ENCODE measurements around the gene MCMBP.
"Not testable (repeated sequence)": the region's sequence is repeated elsewhere in the genome, so short reads cannot be mapped to it uniquely, and the experiment has no call there.

MCMBP gene

GRCh38 chr10:119827430-119827829 is 45.2 kb downstream of the MCMBP start:
- no peak for DNase-seq

- DNase-seq = no peak
Observed at GRCh38 chr10:119826771-119827170, 45.9 kb downstream of the MCMBP start.

- DNase-seq = no peak
Observed at GRCh38 chr10:119824299-119824698, 48.3 kb downstream of the MCMBP start.

- DNase-seq = no peak
Observed at GRCh38 chr10:119821182-119821581, 51.5 kb downstream of the MCMBP start.

DNA sequence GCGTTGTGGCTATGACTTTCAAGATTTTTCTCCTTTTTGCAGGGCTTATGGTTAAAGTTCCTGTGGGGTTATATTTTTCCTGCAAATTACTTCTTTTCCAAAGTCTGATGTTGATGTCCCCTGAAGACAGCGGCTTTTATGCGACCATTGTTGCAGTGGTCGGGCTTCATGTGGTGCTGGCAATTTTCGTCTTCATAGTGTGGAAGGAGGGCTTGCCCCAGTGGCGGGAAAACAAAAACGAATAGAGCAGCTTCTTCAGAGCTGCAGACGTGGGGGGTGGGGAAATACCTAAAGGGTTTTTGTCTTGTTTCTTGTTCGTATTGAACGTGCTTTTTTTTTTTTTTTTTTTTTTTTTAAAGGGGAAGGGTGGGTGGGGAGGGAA is 53.8 kb downstream of the MCMBP start:
- no peak for DNase-seq

- no peak for DNase-seq
Observed at GRCh38 chr10:119817991-119818888, 54.4 kb downstream of the MCMBP start.

DNA sequence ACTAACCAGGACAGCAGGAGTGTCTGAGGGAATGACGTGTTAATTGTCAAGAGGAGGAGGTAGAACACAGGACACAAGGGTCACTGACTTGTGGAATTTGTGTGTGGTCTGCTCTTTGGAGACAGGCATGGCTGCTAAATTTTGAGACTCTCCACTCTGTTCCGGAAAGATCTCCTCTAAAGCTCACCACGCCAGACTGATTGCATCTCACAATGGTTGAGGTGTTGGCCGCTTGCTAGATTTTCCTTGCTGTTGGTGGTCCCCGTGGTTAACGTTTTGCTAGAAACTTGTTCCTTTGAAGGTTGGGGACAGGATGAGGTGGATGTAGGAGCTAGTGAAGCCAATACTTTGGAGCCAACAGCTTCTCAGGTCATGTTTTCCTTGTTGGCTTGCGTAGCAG is 57.0 kb downstream of the MCMBP start:
- DNase-seq = no peak

GRCh38 chr10:119812684-119813083 is 60.0 kb downstream of the MCMBP start:
- DNase-seq = no peak

DNA sequence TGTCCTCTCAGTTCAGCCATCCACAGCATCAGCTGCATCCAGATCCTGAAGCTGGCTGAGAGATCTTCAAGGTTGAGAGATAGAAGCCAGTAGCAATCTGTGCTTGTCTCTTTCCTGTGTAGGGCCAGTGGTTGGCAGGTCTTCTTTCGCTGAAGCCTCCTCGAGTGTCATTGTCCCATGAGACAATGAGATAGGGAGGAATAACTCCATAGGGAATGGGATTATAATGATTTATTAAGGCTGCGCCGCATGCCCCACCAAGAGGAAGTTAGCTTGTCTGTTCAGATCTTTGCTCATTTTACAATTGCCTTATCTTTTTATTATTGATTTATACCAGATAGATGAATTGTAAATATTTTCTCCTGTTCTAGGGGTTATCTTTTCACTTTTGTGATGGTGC is 61.5 kb downstream of the MCMBP start:
- no peak for DNase-seq

- DNase-seq = no peak
Observed at GRCh38 chr10:119807960-119808697, 64.5 kb downstream of the MCMBP start.

DNA sequence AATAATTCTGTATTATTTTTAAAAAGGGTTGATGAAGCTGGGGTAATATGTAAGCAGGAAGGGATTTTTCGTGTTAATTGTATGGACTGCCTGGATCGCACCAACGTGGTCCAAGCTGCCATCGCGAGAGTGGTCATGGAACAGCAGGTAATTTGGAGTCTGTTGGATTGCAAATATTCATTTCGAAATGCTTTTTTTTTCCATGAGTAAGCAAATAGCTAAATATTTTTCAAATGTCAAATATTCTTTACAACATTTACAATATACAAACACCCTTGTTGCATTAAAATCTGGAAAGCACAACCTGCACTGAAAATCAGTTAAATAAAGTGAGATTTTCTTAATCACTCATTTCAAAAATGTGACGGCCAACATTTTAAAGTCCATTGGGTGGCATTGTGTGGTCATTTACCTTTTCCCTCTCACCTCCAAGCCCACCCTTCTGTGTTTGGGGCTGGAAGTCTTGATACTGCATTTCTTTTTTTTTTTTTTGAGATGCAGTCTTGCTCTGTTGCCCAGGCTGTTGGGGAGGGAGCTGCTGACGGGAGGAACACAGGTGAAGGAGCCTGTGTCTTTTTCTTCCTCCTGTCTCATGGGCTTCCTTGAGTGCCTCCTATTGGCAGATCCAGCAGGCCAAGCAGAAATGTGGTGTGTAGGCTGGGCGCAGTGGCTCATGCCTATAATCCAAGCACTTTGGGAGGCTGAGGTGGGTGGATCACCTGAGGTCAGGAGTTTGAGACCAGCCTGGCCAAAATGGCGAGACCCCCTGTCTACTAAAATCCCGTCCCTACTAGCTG is 66.1 kb downstream of the MCMBP start:
- no peak for DNase-seq

DNA sequence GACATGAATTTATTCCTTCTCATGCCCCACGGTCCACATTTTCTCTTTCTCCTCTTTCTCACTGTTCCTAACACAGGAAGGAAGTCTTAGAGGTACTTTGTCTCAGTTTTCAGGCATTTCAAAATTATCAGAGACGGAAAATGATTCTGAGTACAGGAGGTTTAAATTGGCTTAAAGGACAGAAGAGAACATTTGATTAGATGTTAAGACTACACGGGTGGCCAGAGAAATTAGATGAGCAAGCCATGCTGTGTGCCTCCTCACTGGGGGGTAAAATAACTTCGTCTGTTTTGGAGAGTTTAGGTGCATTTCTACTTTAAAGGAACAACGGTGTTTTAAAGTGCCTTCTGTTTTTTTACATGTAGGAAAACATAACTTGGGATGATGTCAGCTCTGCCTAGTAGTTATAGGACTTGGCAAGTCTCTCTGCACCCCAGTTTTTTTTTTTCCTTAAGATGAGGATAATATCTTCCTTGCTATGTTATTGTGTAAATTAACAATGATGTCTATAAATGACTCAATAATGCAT is 66.9 kb downstream of the MCMBP start:
- no peak for DNase-seq

- no peak for DNase-seq
Observed at GRCh38 chr10:119803264-119803663, 69.4 kb downstream of the MCMBP start.

DNA sequence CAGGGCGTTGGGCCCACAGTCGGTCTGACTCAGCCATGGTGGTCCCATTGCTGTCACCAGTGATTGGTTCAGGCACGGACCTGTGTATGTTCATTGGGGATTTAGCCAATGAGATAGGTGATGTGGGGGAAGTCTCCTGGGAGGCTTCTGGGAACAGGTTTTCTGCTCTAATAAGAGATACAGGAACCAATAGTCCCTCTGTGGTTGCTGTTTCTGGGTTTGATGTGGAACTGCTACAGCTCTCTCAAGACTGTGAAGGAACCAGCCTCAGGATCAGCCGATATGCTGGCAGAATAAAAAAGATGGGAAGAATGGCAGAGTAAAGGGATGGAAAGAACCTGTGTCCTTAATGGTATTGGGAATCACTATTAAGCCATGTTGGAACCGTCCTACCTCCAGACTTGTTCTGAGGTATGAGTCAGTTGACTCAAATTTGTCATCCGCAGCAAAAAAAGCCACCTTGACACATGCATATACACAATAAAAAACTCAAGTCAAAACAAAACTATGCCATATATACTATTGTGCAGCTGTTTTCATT is 70.6 kb downstream of the MCMBP start:
- no peak for DNase-seq

GRCh38 chr10:119801176-119801575 is 71.5 kb downstream of the MCMBP start:
- DNase-seq = no peak

DNA sequence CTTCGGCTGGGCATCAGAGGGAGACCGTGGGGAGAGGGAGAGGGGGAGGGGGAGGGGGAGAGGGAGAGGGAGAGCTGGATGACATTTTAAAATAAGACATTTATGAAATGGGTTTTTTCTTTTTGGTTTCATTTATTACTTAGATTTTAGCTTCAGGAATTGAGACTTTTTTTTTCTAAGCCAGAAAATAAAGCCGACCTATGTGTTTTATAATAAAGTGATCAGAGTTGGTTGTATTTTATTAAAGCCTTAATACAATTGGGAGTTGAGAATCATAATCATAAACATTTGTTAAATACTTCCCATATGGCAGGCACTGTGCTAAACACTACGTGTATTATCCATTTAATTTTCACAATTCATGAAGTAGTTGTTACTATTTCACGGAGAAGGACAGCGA is 76.6 kb downstream of the MCMBP start:
- no peak for DNase-seq

GRCh38 chr10:119795101-119795500 is 77.5 kb downstream of the MCMBP start:
- not testable (repeated sequence) for DNase-seq

DNA sequence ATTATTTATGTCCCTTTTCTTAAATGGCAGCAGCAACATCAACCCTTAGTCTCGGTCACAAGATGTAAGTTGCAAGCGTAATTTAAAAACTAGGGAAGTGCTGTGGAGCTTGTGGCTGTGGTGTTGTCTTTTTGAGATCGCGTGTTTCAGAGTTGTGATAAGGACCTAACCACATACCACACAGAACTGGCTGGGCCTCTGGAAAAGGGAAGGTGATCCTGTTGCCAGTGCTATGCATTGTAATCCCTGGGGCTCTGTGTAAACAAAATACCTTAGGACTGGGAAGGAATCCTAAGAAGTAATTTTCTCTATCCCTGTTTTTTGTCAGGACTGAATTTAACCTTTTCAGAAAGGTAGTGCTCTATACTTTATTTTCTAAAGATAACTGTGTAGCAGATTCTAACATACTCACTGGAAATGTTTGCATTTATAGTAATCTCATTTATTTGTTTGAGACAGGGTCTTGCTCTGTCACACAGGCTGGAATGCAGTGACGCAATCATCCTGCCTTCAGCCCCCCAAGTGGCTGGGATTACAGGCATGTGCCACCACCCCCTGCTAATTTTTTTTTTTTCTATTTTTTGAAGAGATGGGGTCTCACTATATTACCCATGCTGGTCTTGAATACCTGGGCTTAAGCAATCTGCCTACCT is 86.4 kb downstream of the MCMBP start:
- no peak for DNase-seq

GRCh38 chr10:119784340-119785067 is 88.1 kb downstream of the MCMBP start:
- no peak for DNase-seq

GRCh38 chr10:119783665-119784027 is 89.0 kb downstream of the MCMBP start:
- no peak for DNase-seq

- no peak for DNase-seq
Observed at GRCh38 chr10:119782981-119783664, 89.5 kb downstream of the MCMBP start.
